Measurements from ENCODE around the gene WBP1L.
A peak's percentile ranks its signal among the peaks of the same experiment; 100 is the strongest.

The WBP1L gene

GRCh38 chr10:102720775-102721301 lies 22.9 kb upstream of the WBP1L start:
- H3K4me1 ChIP-seq (ENCODE audit: control insufficient read depth in 5 of 5, insufficient read depth in 5 of 5, low read length in 5 of 5): peaks cover 0 to 9% (median 6%) of the 10 kb centered on the region in 5 donors
- H3K36me3 ChIP-seq (ENCODE audit: control insufficient read depth in 5 of 5, insufficient read depth in 5 of 5, low read length in 5 of 5): no peaks in the 10 kb centered on the region
- no peaks in the 10 kb centered on the region for H3K27me3 ChIP-seq (ENCODE audit: control insufficient read depth in 5 of 5, insufficient read depth in 4 of 5, low read length in 5 of 5)
- no peak overlapping the region for H3K9ac ChIP-seq (ENCODE audit: low read length in 5 of 5)
- H3K4me3 ChIP-seq (ENCODE audit: low read depth in 1 of 5, low read length in 5 of 5): no peak overlapping the region
- H3K27ac ChIP-seq (ENCODE audit: low read depth, low read length): no peak overlapping the region
- no peaks in the 10 kb centered on the region for H3K9me3 ChIP-seq (ENCODE audit: control insufficient read depth in 5 of 5, low read length in 5 of 5)

DNA sequence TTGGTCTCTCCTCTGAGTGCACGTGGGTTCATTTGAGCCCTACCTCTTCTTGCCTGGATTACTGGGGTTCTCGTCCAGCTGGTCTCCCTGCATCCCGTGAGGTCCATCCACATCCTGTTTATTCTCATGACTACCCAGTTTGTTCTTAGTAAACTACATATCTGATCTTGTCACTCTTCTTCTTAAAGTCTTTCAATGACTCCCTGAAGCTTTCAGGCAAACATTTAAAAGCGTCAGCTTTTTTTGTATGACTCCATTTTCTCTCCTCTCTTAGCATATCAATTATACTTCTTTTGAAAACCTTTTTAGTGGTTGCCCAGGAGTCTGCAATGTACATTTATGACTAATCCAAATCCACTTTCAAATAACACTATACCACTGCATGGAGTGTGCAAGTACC lies 21.8 kb upstream of the WBP1L start:
- Histone ChIP-seq H3K27ac (ENCODE audit: low read depth, low read length) (no peak overlapping the region), H3K36me3 (ENCODE audit: control insufficient read depth in 5 of 5, insufficient read depth in 5 of 5, low read length in 5 of 5) (peaks cover 0 to 5% (median 0%) of the 10 kb centered on the region in 5 donors), H3K4me3 (ENCODE audit: low read depth in 1 of 5, low read length in 5 of 5) (no peak overlapping the region)

DNA sequence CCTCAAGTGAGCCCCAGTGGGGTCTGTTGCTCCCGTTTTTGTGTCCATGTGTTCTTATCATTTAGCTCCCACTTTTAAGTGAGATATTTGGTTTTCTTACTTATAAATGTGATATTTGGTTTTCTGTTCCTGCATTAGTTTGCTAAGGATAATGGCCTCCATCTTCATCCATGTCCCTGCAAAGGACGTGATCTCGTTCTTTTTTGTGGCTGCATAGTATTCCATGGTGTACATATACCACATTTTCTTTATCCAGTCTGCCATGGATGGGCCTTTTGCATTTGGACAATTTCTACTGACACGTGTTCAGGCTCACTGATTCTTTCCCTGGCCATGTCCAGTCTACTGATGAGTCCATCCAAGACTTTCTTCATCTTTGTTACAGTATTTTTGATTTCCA lies 19.8 kb upstream of the WBP1L start:
- H3K4me1 ChIP-seq (ENCODE audit: control insufficient read depth in 5 of 5, insufficient read depth in 5 of 5, low read length in 5 of 5): peaks cover 2 to 28% (median 8%) of the 10 kb centered on the region in 5 donors
- no peak overlapping the region for H3K9ac ChIP-seq (ENCODE audit: low read length in 5 of 5)
- H3K9me3 ChIP-seq (ENCODE audit: control insufficient read depth in 5 of 5, low read length in 5 of 5): no peaks in the 10 kb centered on the region
- H3K36me3 ChIP-seq (ENCODE audit: control insufficient read depth in 5 of 5, insufficient read depth in 5 of 5, low read length in 5 of 5): peaks cover 0 to 13% (median 0%) of the 10 kb centered on the region in 5 donors
- H3K27ac ChIP-seq (ENCODE audit: low read depth, low read length): no peak overlapping the region
- H3K4me3 ChIP-seq (ENCODE audit: low read depth in 1 of 5, low read length in 5 of 5): no peak overlapping the region
- no peaks in the 10 kb centered on the region for H3K27me3 ChIP-seq (ENCODE audit: control insufficient read depth in 5 of 5, insufficient read depth in 4 of 5, low read length in 5 of 5)

More for the DNA sequence above, 21.8 kb upstream of the WBP1L start:
- peaks cover 0 to 15% (median 7%) of the 10 kb centered on the region in 5 donors for H3K4me1 ChIP-seq (ENCODE audit: control insufficient read depth in 5 of 5, insufficient read depth in 5 of 5, low read length in 5 of 5)
- H3K9ac ChIP-seq (ENCODE audit: low read length in 5 of 5): no peak overlapping the region
- no peaks in the 10 kb centered on the region for H3K27me3 ChIP-seq (ENCODE audit: control insufficient read depth in 5 of 5, insufficient read depth in 4 of 5, low read length in 5 of 5)
- H3K9me3 ChIP-seq (ENCODE audit: control insufficient read depth in 5 of 5, low read length in 5 of 5): no peaks in the 10 kb centered on the region

DNA sequence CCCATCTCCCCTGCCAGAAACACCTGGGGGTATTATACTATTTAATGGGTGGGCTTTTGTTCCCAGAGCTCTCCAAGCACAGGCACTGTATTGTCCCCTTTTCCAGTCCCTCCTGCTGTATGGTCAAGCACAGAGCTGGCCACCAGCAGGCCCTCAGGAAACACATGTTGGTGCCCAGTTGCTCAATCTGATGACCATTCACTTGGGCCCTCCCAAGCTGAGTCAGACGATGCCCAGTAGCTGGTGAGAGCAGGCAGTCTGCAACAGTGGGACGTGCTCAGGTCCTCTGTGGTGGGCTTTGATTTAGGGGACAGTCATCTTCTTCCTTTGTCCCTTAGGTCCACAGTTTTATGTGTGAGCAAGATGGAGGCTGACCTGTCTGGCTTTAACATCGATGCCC lies 17.5 kb upstream of the WBP1L start:
- Histone ChIP-seq H3K4me1 (ENCODE audit: control insufficient read depth in 5 of 5, insufficient read depth in 5 of 5, low read length in 5 of 5) (peaks cover 4 to 31% (median 7%) of the 10 kb centered on the region in 5 donors), H3K4me3 (ENCODE audit: low read depth in 1 of 5, low read length in 5 of 5) (no peak overlapping the region), H3K27ac (ENCODE audit: low read depth, low read length) (no peak overlapping the region), H3K9me3 (ENCODE audit: control insufficient read depth in 5 of 5, low read length in 5 of 5) (no peaks in the 10 kb centered on the region), H3K27me3 (ENCODE audit: control insufficient read depth in 5 of 5, insufficient read depth in 4 of 5, low read length in 5 of 5) (no peaks in the 10 kb centered on the region), H3K36me3 (ENCODE audit: control insufficient read depth in 5 of 5, insufficient read depth in 5 of 5, low read length in 5 of 5) (peaks cover 0 to 13% (median 0%) of the 10 kb centered on the region in 5 donors), H3K9ac (ENCODE audit: low read length in 5 of 5) (no peak overlapping the region)

DNA sequence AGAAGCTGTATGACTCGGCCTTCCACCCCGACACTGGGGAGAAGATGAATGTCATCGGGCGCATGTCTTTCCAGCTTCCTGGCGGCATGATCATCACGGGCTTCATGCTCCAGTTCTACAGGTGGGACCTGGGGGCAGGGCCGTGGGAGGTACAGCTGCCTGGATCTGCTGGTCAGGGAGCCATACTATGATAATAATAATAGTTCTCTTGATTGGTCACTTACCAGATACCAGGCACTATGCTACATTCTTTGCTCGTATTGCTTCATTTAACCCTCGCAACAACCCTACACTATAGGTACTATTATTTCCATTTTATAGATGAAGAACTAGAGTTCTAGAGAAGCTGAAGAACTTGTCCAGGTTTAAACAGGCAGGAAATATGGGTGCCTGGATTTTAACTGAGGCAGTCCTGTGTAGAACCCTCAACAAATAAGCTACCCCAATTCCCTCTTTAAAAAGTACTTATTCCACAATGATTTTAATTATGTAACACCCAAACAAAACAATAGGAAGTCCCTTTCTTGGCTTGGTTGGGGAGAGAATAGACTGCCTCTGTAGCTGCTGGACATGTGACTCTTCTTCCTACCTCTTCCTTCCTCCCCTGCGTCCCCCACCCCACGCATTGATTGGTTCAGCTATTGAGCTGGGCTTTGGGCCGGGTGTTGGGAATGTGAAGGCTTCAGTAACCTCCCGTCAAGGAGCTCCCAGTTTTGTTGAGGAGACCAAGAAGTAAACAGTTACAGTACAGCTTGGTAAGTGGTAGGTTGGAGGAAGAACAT lies 16.5 kb upstream of the WBP1L start:
- Histone ChIP-seq H3K27ac (ENCODE audit: low read depth, low read length) (no peak overlapping the region), H3K36me3 (ENCODE audit: control insufficient read depth in 5 of 5, insufficient read depth in 5 of 5, low read length in 5 of 5) (peaks cover 0 to 13% (median 0%) of the 10 kb centered on the region in 5 donors), H3K4me3 (ENCODE audit: low read depth in 1 of 5, low read length in 5 of 5) (peak overlapping the region in 4 of 5 donors; percentile 6 to 38 (median 31)), H3K27me3 (ENCODE audit: control insufficient read depth in 5 of 5, insufficient read depth in 4 of 5, low read length in 5 of 5) (no peaks in the 10 kb centered on the region), H3K4me1 (ENCODE audit: control insufficient read depth in 5 of 5, insufficient read depth in 5 of 5, low read length in 5 of 5) (peaks cover 4 to 31% (median 7%) of the 10 kb centered on the region in 5 donors), H3K9ac (ENCODE audit: low read length in 5 of 5) (peak overlapping the region in 2 of 5 donors; percentile 2 to 44), H3K9me3 (ENCODE audit: control insufficient read depth in 5 of 5, low read length in 5 of 5) (no peaks in the 10 kb centered on the region)

DNA sequence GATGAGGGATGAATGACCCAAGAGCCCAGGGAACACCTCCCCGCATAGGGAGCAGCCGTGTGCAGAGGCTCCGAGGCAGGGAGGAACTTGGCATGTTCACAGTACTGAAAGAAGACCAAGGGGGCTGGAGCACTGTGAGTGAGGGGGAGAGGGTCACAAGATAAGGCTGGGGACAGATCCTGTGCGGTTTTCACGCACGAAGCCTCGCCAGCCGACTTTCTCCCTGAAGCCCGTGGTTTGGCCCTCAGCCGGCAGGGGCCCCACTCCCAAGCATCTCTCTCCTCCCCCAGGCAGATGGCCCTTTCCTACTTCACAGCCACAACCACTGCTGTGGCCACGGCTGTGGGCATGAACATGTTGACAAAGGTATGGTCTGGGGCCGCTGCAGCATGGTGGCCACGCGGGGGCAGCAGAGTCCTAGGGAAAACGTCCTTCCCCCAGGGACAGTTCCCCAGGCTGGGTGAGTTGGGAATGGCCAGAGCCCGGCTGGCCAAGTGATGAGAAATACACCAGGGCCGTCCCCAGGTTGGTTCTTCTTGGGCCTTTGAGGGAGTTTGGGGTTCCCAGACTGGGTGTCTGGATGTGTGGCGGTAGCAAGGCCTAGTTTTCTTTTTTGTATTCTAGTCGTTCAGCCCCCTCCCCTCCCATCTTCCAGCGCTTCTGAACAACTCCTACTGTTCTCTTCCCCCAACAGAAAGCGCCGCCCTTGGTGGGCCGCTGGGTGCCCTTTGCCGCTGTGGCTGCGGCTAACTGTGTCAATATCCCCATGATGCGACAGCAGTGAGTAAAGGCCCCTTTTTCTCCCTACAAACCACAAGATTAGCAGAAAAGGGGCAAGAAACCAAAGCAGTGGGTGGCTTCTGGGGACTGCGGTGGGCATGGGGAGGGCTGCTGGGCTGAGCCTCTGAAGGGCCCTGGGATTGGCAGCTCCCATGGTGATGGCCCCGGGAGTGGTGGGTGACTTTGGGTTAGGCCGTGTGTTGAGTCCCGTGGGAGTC lies 14.4 kb upstream of the WBP1L start:
- no peak overlapping the region for H3K27ac ChIP-seq (ENCODE audit: low read depth, low read length)
- H3K4me1 ChIP-seq (ENCODE audit: control insufficient read depth in 5 of 5, insufficient read depth in 5 of 5, low read length in 5 of 5): peaks cover 4 to 31% (median 7%) of the 10 kb centered on the region in 5 donors
- H3K36me3 ChIP-seq (ENCODE audit: control insufficient read depth in 5 of 5, insufficient read depth in 5 of 5, low read length in 5 of 5): peaks cover 0 to 24% (median 7%) of the 10 kb centered on the region in 5 donors
- H3K9ac ChIP-seq (ENCODE audit: low read length in 5 of 5): no peak overlapping the region
- H3K9me3 ChIP-seq (ENCODE audit: control insufficient read depth in 5 of 5, low read length in 5 of 5): no peaks in the 10 kb centered on the region
- peak overlapping the region in 1 of 5 donors; percentile 26 for H3K4me3 ChIP-seq (ENCODE audit: low read depth in 1 of 5, low read length in 5 of 5)
- no peaks in the 10 kb centered on the region for H3K27me3 ChIP-seq (ENCODE audit: control insufficient read depth in 5 of 5, insufficient read depth in 4 of 5, low read length in 5 of 5)

GRCh38 chr10:102731222-102731800 lies 12.4 kb upstream of the WBP1L start:
- H3K36me3 ChIP-seq (ENCODE audit: control insufficient read depth in 5 of 5, insufficient read depth in 5 of 5, low read length in 5 of 5): peaks cover 0 to 30% (median 7%) of the 10 kb centered on the region in 5 donors
- H3K4me3 ChIP-seq (ENCODE audit: low read depth in 1 of 5, low read length in 5 of 5): no peak overlapping the region
- H3K27ac ChIP-seq (ENCODE audit: low read depth, low read length): no peak overlapping the region
- no peaks in the 10 kb centered on the region for H3K9me3 ChIP-seq (ENCODE audit: control insufficient read depth in 5 of 5, low read length in 5 of 5)
- H3K27me3 ChIP-seq (ENCODE audit: control insufficient read depth in 5 of 5, insufficient read depth in 4 of 5, low read length in 5 of 5): no peaks in the 10 kb centered on the region
- peaks cover 5 to 38% (median 7%) of the 10 kb centered on the region in 5 donors for H3K4me1 ChIP-seq (ENCODE audit: control insufficient read depth in 5 of 5, insufficient read depth in 5 of 5, low read length in 5 of 5)
- H3K9ac ChIP-seq (ENCODE audit: low read length in 5 of 5): no peak overlapping the region

- H3K4me3 ChIP-seq (ENCODE audit: low read depth in 1 of 5, low read length in 5 of 5): no peak overlapping the region
- H3K36me3 ChIP-seq (ENCODE audit: control insufficient read depth in 5 of 5, insufficient read depth in 5 of 5, low read length in 5 of 5): peaks cover 0 to 26% (median 7%) of the 10 kb centered on the region in 5 donors
- H3K9me3 ChIP-seq (ENCODE audit: control insufficient read depth in 5 of 5, low read length in 5 of 5): no peaks in the 10 kb centered on the region
- peaks cover 4 to 27% (median 7%) of the 10 kb centered on the region in 5 donors for H3K4me1 ChIP-seq (ENCODE audit: control insufficient read depth in 5 of 5, insufficient read depth in 5 of 5, low read length in 5 of 5)
- no peak overlapping the region for H3K9ac ChIP-seq (ENCODE audit: low read length in 5 of 5)
- H3K27me3 ChIP-seq (ENCODE audit: control insufficient read depth in 5 of 5, insufficient read depth in 4 of 5, low read length in 5 of 5): no peaks in the 10 kb centered on the region
- no peak overlapping the region for H3K27ac ChIP-seq (ENCODE audit: low read depth, low read length)
Measured at GRCh38 chr10:102732661-102733060, 11.1 kb upstream of the WBP1L start.

DNA sequence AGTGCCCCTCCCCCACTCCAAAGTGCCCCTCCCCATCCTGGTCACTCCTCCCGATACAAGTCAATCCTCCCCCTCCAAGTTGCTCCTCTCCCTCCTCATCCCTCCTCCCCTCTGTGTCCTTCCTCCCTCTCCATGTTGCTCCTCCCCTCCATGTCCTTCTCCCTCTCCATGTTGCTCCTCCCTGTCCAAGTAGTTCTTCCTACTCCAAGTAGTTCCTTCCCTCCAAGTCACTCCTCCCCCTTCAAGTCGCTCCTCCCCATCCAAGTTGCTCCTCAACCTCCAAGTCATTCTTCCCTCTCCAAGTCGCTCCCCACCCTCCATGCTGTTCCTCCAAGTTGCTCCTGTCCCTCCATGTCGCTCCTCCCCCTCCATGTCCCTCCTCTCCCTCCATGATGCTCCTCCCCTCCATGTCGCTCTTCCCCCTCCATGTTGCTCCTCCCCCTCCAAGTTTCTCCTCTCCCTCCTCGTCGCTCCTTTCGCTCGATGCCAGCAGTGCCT lies 8.6 kb upstream of the WBP1L start:
- Histone ChIP-seq H3K27ac (ENCODE audit: low read depth, low read length) (no peak overlapping the region), H3K9ac (ENCODE audit: low read length in 5 of 5) (no peak overlapping the region), H3K4me1 (ENCODE audit: control insufficient read depth in 5 of 5, insufficient read depth in 5 of 5, low read length in 5 of 5) (peaks cover 2 to 23% (median 11%) of the 10 kb centered on the region in 5 donors), H3K27me3 (ENCODE audit: control insufficient read depth in 5 of 5, insufficient read depth in 4 of 5, low read length in 5 of 5) (no peaks in the 10 kb centered on the region), H3K36me3 (ENCODE audit: control insufficient read depth in 5 of 5, insufficient read depth in 5 of 5, low read length in 5 of 5) (peaks cover 0 to 24% (median 7%) of the 10 kb centered on the region in 5 donors), H3K4me3 (ENCODE audit: low read depth in 1 of 5, low read length in 5 of 5) (peak overlapping the region in 1 of 5 donors; percentile 12), H3K9me3 (ENCODE audit: control insufficient read depth in 5 of 5, low read length in 5 of 5) (no peaks in the 10 kb centered on the region)
